Stimulated activated CD8-positive, alpha-beta memory T cell treated with anti-CD3 and anti-CD28 coated beads, Interleukin-4, amount 100 ng/mL, for 4 hours (primary cell): ENCODE data around the gene KDM4E.
A peak's percentile ranks its signal among the peaks of the same experiment; 100 is the strongest.

ENCODE experiments used
- DNase-seq, 2 donors: peaks; one replicate each; pipeline ENCODE4 v3.0.0-alpha.2; 2020; ENCODE audit warnings: low read depth in 2 of 2, low spot score in 1 of 2

Gene KDM4E

GRCh38 chr11:95050595-95051202 lies 25.6 kb downstream of the KDM4E start:
- DNase-seq, result no peak

GRCh38 chr11:95054356-95054755 lies 29.3 kb downstream of the KDM4E start:
- DNase-seq, result no peak

- DNase-seq, result no peak
Observed at GRCh38 chr11:95055283-95055897, 30.3 kb downstream of the KDM4E start.

- no peak for DNase-seq
Observed at GRCh38 chr11:95057959-95058358, 32.9 kb downstream of the KDM4E start.

- no peak for DNase-seq
Observed at GRCh38 chr11:95058621-95059020, 33.6 kb downstream of the KDM4E start.

- DNase-seq, result no peak
Observed at GRCh38 chr11:95059046-95059445, 34.0 kb downstream of the KDM4E start.

GRCh38 chr11:95065336-95065735 lies 40.3 kb downstream of the KDM4E start:
- no peak for DNase-seq

GRCh38 chr11:95066716-95067038 lies 41.6 kb downstream of the KDM4E start, which contains the start of gene SRSF8:
TSS of gene SRSF8 (plus strand) at chr11:95066919. CDS start at chr11:95067227, 308 bp downstream.
- no peak for DNase-seq

GRCh38 chr11:95067039-95067840 lies 42.2 kb downstream of the KDM4E start:
- DNase-seq, result peak; percentile 23 to 50

- DNase-seq, result peak in 1 of 2 donors; percentile 11
Observed at GRCh38 chr11:95067841-95068219, 42.8 kb downstream of the KDM4E start.

GRCh38 chr11:95068549-95068948 lies 43.5 kb downstream of the KDM4E start:
- peak; percentile 17 to 24 for DNase-seq

- no peak for DNase-seq
Observed at GRCh38 chr11:95070471-95070870, 45.4 kb downstream of the KDM4E start.

- DNase-seq, result no peak
Observed at GRCh38 chr11:95072948-95073347, 47.9 kb downstream of the KDM4E start.

GRCh38 chr11:95074792-95075563 lies 49.9 kb downstream of the KDM4E start:
- DNase-seq, result no peak

- DNase-seq, result no peak
Observed at GRCh38 chr11:95076416-95076815, 51.4 kb downstream of the KDM4E start.

GRCh38 chr11:95076981-95077380 lies 51.9 kb downstream of the KDM4E start:
- DNase-seq, result no peak
